HepG2 (cell line): Measurements from ENCODE around the gene NEIL1. TPM values are rescaled to one million over a fixed set of nuclear protein-coding genes. Genes with fewer than 3 reads are reported as not detected.

ENCODE experiments used
- CBX1 ChIP-seq: IDR thresholded peaks from one replicate; pipeline ENCODE4 v1.6.1; 2016; ENCODE audit warnings: antibody characterized with exemption, low read depth
- GPN1 ChIP-seq: sonication (generic); formaldehyde crosslinking; IDR thresholded peaks from 2 replicates; pipeline ENCODE4 v1.5.1; 2020; ENCODE audit warnings: missing genetic modification reagents, borderline replicate concordance
- HBP1 ChIP-seq: IDR thresholded peaks from 2 replicates; pipeline ENCODE4 v1.6.1; 2016; ENCODE audit warnings: low read depth, control low read depth
- HNRNPH1 ChIP-seq: fragments of 200-400 bp; formaldehyde crosslinking; optimal IDR thresholded peaks from 2 replicates; pipeline ENCODE3; 2017; ENCODE audit warnings: mild to moderate bottlenecking, low read depth, low read length
- NBN ChIP-seq: fragments of 450-650 bp; conservative IDR thresholded peaks from 2 replicates; pipeline ENCODE4 v1.6.1; 2017
- NR3C1 ChIP-seq: sonication (generic); formaldehyde crosslinking; IDR thresholded peaks from 2 replicates; pipeline ENCODE4 v1.4.0; 2020; ENCODE audit warnings: missing genetic modification reagents
- PAWR ChIP-seq: sonication (generic); formaldehyde crosslinking; IDR thresholded peaks from 2 replicates; pipeline ENCODE4 v1.4.0; 2020; ENCODE audit warnings: missing genetic modification reagents, mild to moderate bottlenecking, borderline replicate concordance
- POLR2AphosphoS5 ChIP-seq: IDR thresholded peaks from 2 replicates; pipeline ENCODE4 v1.6.1; 2012; ENCODE audit warnings: low read depth, low read length
- RARG ChIP-seq: sonication (generic); formaldehyde crosslinking; IDR thresholded peaks from 2 replicates; pipeline ENCODE4 v1.4.0; 2020; ENCODE audit warnings: low read depth, mild to moderate bottlenecking, missing genetic modification reagents
- SMAD1 ChIP-seq: sonication (generic); formaldehyde crosslinking; IDR thresholded peaks from 2 replicates; pipeline ENCODE4 v1.4.0; 2020; ENCODE audit warnings: missing genetic modification reagents, low read depth, mild to moderate bottlenecking, borderline replicate concordance
- SOX13 ChIP-seq, 3 experiments: fragments of 450-650 bp in 1 of 3; sonication (generic) in 1 of 3; formaldehyde crosslinking in 1 of 3; IDR thresholded peaks in 2 of 3; conservative IDR thresholded peaks in 1 of 3; 2 replicates each; pipeline versions ENCODE4 v1.5.0 to v1.6.1; 2016 to 2020; ENCODE audit warnings: antibody characterized with exemption in 1 of 3, mild to moderate bottlenecking in 1 of 3, missing compliant biosample characterization in 1 of 3, missing genetic modification reagents in 1 of 3, moderate library complexity in 1 of 3
- TCF12 ChIP-seq, 2 experiments: fragments of 450-650 bp in 1 of 2; sonication (generic) in 1 of 2; formaldehyde crosslinking in 1 of 2; IDR thresholded peaks; 2 replicates each; pipeline versions ENCODE4 v1.6.1 to v1.8.0; 2017 to 2022; ENCODE audit warnings: antibody characterized with exemption in 1 of 2, mild to moderate bottlenecking in 1 of 2, missing genetic modification reagents in 1 of 2, moderate library complexity in 1 of 2
- ZBTB7A ChIP-seq: sonication (generic); formaldehyde crosslinking; IDR thresholded peaks from 2 replicates; pipeline ENCODE4 v1.8.0; 2022; ENCODE audit warnings: mild to moderate bottlenecking, missing genetic modification reagents
- ZKSCAN1 ChIP-seq: fragments of 150-350 bp; IDR thresholded peaks from 2 replicates; pipeline ENCODE4 v1.6.1; 2014; ENCODE audit warnings: low read length
- ZKSCAN8 ChIP-seq: IDR thresholded peaks from 2 replicates; pipeline ENCODE4 v1.6.1; 2016; ENCODE audit warnings: borderline replicate concordance, missing genetic modification reagents, missing compliant biosample characterization
- ZNF274 ChIP-seq: sonication (generic); formaldehyde crosslinking; IDR thresholded peaks from 2 replicates; pipeline ENCODE4 v1.5.1; 2020; ENCODE audit warnings: mild to moderate bottlenecking, missing genetic modification reagents
- ZNF570 ChIP-seq: sonication (generic); formaldehyde crosslinking; IDR thresholded peaks from 2 replicates; pipeline ENCODE4 v1.4.0; 2020; ENCODE audit warnings: mild to moderate bottlenecking, missing genetic modification reagents, borderline replicate concordance
- ZNF709 ChIP-seq: sonication (generic); formaldehyde crosslinking; IDR thresholded peaks from 2 replicates; pipeline ENCODE4 v1.5.0; 2020; ENCODE audit warnings: mild to moderate bottlenecking, missing genetic modification reagents
- ZNF777 ChIP-seq: sonication (generic); formaldehyde crosslinking; IDR thresholded peaks from 2 replicates; pipeline ENCODE4 v1.4.0; 2020; ENCODE audit warnings: missing genetic modification reagents
- ZNF784 ChIP-seq: sonication (generic); formaldehyde crosslinking; IDR thresholded peaks from 2 replicates; pipeline ENCODE4 v1.5.1; 2020; ENCODE audit warnings: missing genetic modification reagents, mild to moderate bottlenecking, borderline replicate concordance
- ZNF792 ChIP-seq: IDR thresholded peaks from 2 replicates; pipeline ENCODE4 v1.6.1; 2016
- ZSCAN29 ChIP-seq: sonication (generic); formaldehyde crosslinking; conservative IDR thresholded peaks from 2 replicates; pipeline ENCODE4 v1.4.0; 2020; ENCODE audit warnings: mild to moderate bottlenecking, missing genetic modification reagents
- polyA plus RNA-seq, 8 experiments: library from polyadenylated mRNA; depleted of rRNA in 3 of 8; stranded (reverse) in 7 of 8; unstranded in 1 of 8; fragments of >200 nt; fragmentation: Illumina TruSeq in 4 of 8; extraction: Trizol in 4 of 8; gene quantifications; 2 replicates each; pipeline versions ENCODE4 v1.2.1 to v1.2.3, GENCODE V29; 2011 to 2016; ENCODE audit warnings: low read depth in 4 of 8, missing spikeins in 1 of 8, mixed read lengths in 1 of 8; ENCODE audit not compliant: insufficient read depth in 1 of 8
- total RNA-seq, 5 experiments: library from RNA; depleted of rRNA; stranded (reverse); fragments of >200 nt; fragmentation: Illumina TruSeq; extraction: Trizol; gene quantifications; 2 replicates each; pipeline ENCODE4 v1.2.3, GENCODE V29; 2016; ENCODE audit warnings: low read depth in 1 of 5
- TF ChIP-seq, protein P1 (sequence below): sonication (generic); formaldehyde crosslinking; IDR thresholded peaks from 2 replicates; pipeline ENCODE4 v1.4.0; 2020; ENCODE audit warnings: mild to moderate bottlenecking, low read depth, missing genetic modification reagents
- TF ChIP-seq, protein P2 (sequence below): sonication (generic); formaldehyde crosslinking; IDR thresholded peaks from 2 replicates; pipeline ENCODE4 v1.5.0; 2020; ENCODE audit warnings: missing genetic modification reagents, mild to moderate bottlenecking, borderline replicate concordance
- TF ChIP-seq, protein P3 (sequence below): IDR thresholded peaks from 2 replicates; pipeline ENCODE4 v1.6.1; 2012; ENCODE audit warnings: low read depth, low read length, improper control_type of control experiment

NEIL1 gene
- total and polyA plus RNA-seq, 2 of the 13 experiments (the other 11 are each of a cell fraction or from before 2014, with no cell fraction given) = 10.4 to 15.5 TPM

GRCh38 chr15:75367913-75368688 is 21.3 kb downstream of the NEIL1 start, which contains the start of gene MAN2C1 (continued):
- TF ChIP-seq ZNF784 = peak; percentile 90; the same call in 1 of the 2 replicates
- peak; percentile 94 for TF ChIP-seq ZNF274 (CRISPR knock-in tag)
- TF ChIP-seq ZNF792 (CRISPR knock-in tag) = peak; percentile 96
- peak; percentile 83; the same call in 1 of the 2 replicates for TF ChIP-seq ZNF709 (CRISPR knock-in tag)
- peak; percentile 45; the same call in 1 of the 2 replicates for TF ChIP-seq HBP1 (CRISPR knock-in tag)
- TF ChIP-seq GPN1 (CRISPR knock-in tag) = no peak
- TF ChIP-seq TCF12 (IDR thresholded peaks at IDR 0.05) = no peak
- no peak for TF ChIP-seq TCF12 (CRISPR knock-in tag; IDR thresholded peaks at IDR 0.05)
- TF ChIP-seq NBN = no peak
- TF ChIP-seq PAWR (CRISPR knock-in tag) = no peak
- TF ChIP-seq, protein P1, sequence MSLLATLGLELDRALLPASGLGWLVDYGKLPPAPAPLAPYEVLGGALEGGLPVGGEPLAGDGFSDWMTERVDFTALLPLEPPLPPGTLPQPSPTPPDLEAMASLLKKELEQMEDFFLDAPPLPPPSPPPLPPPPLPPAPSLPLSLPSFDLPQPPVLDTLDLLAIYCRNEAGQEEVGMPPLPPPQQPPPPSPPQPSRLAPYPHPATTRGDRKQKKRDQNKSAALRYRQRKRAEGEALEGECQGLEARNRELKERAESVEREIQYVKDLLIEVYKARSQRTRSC (CRISPR knock-in tag) = no peak
- TF ChIP-seq SOX13 (IDR thresholded peaks at IDR 0.05) = no peak
- TF ChIP-seq SOX13 (CRISPR knock-in tag; conservative IDR thresholded peaks at IDR 0.05 in 1 of 2, IDR thresholded peaks at IDR 0.05 in 1 of 2) = peak in 1 of 2 experiments; percentile 61; a peak in 2 of 4 replicates
- TF ChIP-seq ZBTB7A (CRISPR knock-in tag) = no peak
- 0 out of 2 replicates have a peak, but pooled peaks have one; percentile 78 for TF ChIP-seq RARG
- TF ChIP-seq ZSCAN29 = no peak
- TF ChIP-seq CBX1 = peak; percentile 66
- TF ChIP-seq ZNF777 (CRISPR knock-in tag) = peak; percentile 59
- peak; percentile 43; the same call in 1 of the 2 replicates for TF ChIP-seq ZKSCAN1
- peak; percentile 52 for TF ChIP-seq HNRNPH1
- TF ChIP-seq NR3C1 = no peak
- TF ChIP-seq, protein P2, sequence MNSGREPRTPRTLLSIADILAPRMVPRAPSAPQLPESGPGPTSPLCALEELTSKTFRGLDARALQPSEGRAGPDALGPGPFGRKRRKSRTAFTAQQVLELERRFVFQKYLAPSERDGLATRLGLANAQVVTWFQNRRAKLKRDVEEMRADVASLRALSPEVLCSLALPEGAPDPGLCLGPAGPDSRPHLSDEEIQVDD (CRISPR knock-in tag) = no peak
- no peak for TF ChIP-seq ZNF570 (CRISPR knock-in tag)
- peak; percentile 81; the same call in 1 of the 2 replicates for TF ChIP-seq POLR2AphosphoS5
- TF ChIP-seq, protein P3, sequence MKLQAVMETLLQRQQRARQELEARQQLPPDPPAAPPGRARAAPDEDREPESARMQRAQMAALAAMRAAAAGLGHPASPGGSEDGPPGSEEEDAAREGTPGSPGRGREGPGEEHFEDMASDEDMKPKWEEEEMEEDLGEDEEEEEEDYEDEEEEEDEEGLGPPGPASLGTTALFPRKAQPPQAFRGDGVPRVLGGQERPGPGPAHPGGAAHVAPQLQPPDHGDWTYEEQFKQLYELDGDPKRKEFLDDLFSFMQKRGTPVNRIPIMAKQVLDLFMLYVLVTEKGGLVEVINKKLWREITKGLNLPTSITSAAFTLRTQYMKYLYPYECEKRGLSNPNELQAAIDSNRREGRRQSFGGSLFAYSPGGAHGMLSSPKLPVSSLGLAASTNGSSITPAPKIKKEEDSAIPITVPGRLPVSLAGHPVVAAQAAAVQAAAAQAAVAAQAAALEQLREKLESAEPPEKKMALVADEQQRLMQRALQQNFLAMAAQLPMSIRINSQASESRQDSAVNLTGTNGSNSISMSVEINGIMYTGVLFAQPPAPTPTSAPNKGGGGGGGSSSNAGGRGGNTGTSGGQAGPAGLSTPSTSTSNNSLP = no peak
- 0 out of 2 replicates have a peak, but pooled peaks have one; percentile 61 for TF ChIP-seq SMAD1 (CRISPR knock-in tag)
- TF ChIP-seq ZKSCAN8 (CRISPR knock-in tag) = peak; percentile 67
